ENCODE measurements around the gene KAT14.
"Not testable (repeated sequence)": the region's sequence is repeated elsewhere in the genome, so short reads cannot be mapped to it uniquely, and the experiment has no call there.

KAT14 gene

GRCh38 chr20:18218280-18218679, 80.6 kb downstream of the KAT14 start:
- DNase-seq (ENCODE audit: low read depth in 2 of 2, low spot score in 1 of 2) = no peak

- DNase-seq (ENCODE audit: low read depth in 2 of 2, low spot score in 1 of 2) = no peak
Observed at GRCh38 chr20:18223409-18223808, 85.7 kb downstream of the KAT14 start.

GRCh38 chr20:18224968-18225568, 87.4 kb downstream of the KAT14 start:
- no peak for DNase-seq (ENCODE audit: low read depth in 2 of 2, low spot score in 1 of 2)

GRCh38 chr20:18225632-18226031, 88.0 kb downstream of the KAT14 start:
- no peak for DNase-seq (ENCODE audit: low read depth in 2 of 2, low spot score in 1 of 2)

- DNase-seq (ENCODE audit: low read depth in 2 of 2, low spot score in 1 of 2) = not testable (repeated sequence)
Observed at GRCh38 chr20:18226741-18227140, 89.1 kb downstream of the KAT14 start.

- DNase-seq (ENCODE audit: low read depth in 2 of 2, low spot score in 1 of 2) = no peak
Observed at GRCh38 chr20:18233408-18233943, 95.8 kb downstream of the KAT14 start.
